ENCODE results near the gene HCFC2.
"Not testable (repeated sequence)": the region's sequence is repeated elsewhere in the genome, so short reads cannot be mapped to it uniquely, and the experiment has no call there.

HCFC2 gene

GRCh38 chr12:104064031-104064841 is at the start of gene HCFC2:
Gene HCFC2, plus strand, starts transcription at chr12:104064531. Its CDS starts 30 bp downstream, at chr12:104064561.
- H3K9ac ChIP-seq (ENCODE audit: low read depth, low read length), result peak within 1 kb of the TSS; percentile 92
- no peaks in the 10 kb centered on the region for H3K4me1 ChIP-seq (ENCODE audit: insufficient read depth, low read length)
- H3K36me3 ChIP-seq (ENCODE audit: insufficient read depth, low read length), result no peaks in the 10 kb centered on the region
- H3K9me3 ChIP-seq (ENCODE audit: control insufficient read depth, insufficient read depth, low read length), result no peaks in the 10 kb centered on the region

DNA sequence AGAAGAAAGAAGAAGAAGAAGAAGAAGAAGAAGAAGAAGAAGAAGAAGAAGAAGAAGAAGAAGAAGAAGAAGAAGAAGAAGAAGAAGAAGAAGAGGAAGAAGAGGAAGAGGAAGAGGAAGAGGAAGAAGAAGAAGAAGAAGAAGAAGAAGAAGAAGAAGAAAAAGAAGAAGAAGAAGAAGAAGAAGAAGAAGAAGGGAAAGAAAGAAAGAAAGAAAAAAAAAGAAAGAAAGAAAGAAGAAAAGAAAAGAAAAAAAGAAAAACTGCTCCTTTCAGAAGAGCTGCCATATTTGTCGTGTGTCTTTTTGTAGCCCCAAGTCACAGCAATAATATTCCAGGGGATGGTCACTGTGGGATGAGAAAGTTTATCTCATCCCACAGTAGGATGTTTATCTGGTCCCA is 42.5 kb upstream of the HCFC2 start:
- not testable (repeated sequence) for H3K4me1 ChIP-seq (ENCODE audit: insufficient read depth, low read length); H3K9ac ChIP-seq (ENCODE audit: low read depth, low read length); H3K36me3 ChIP-seq (ENCODE audit: insufficient read depth, low read length)
- H3K9me3 ChIP-seq (ENCODE audit: control insufficient read depth, insufficient read depth, low read length), result peaks cover 11% of the 10 kb centered on the region

GRCh38 chr12:104022786-104023185 is 41.5 kb upstream of the HCFC2 start:
- no peak overlapping the region for H3K9ac ChIP-seq (ENCODE audit: low read depth, low read length)
- H3K36me3 ChIP-seq (ENCODE audit: insufficient read depth, low read length), result no peaks in the 10 kb centered on the region
- no peaks in the 10 kb centered on the region for H3K4me1 ChIP-seq (ENCODE audit: insufficient read depth, low read length)
- peaks cover 11% of the 10 kb centered on the region for H3K9me3 ChIP-seq (ENCODE audit: control insufficient read depth, insufficient read depth, low read length)

DNA sequence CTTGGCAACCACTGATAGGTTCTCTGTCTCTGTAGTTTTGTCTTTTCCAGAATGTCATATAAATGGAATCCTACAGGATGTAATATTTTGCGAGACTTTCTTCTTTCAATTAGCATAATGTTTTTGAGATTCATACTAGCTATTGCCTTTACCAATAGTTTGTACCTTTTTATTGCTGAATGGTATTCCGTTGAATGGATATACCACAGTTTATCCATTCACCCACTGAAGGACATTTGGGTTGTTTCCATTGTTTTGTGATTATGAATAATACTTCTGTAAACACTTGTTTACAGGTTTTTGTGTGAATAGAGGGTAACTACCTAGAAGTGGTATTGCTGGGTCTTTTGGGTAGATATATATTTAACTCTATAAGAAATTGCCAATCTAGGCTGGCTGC is 40.6 kb upstream of the HCFC2 start:
- Histone ChIP-seq H3K9me3 (ENCODE audit: control insufficient read depth, insufficient read depth, low read length) (peaks cover 11% of the 10 kb centered on the region), H3K9ac (ENCODE audit: low read depth, low read length) (no peak overlapping the region), H3K4me1 (ENCODE audit: insufficient read depth, low read length) (no peaks in the 10 kb centered on the region), H3K36me3 (ENCODE audit: insufficient read depth, low read length) (no peaks in the 10 kb centered on the region)

DNA sequence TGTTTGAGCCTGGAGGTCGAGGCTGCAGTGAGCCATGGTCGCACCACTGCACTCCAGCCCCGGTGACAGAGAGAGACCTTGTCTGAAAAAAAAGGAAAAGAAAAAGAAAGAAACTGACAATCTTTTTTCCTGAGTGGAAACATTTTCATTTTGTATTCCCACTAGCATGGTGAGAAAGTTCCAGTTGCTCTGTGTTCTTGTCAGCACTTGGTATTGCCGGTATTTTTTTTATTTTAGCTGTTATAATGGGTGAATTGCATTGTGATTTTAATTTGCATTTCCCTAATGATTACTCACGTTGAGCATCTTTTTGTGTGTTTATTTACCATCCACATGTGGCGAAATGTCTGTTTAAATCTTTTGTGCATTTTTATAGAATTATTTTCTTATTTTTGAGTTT is 40.0 kb upstream of the HCFC2 start:
- Histone ChIP-seq H3K4me1 (ENCODE audit: insufficient read depth, low read length) (no peaks in the 10 kb centered on the region), H3K9me3 (ENCODE audit: control insufficient read depth, insufficient read depth, low read length) (peaks cover 11% of the 10 kb centered on the region), H3K9ac (ENCODE audit: low read depth, low read length) (no peak overlapping the region), H3K36me3 (ENCODE audit: insufficient read depth, low read length) (no peaks in the 10 kb centered on the region)

GRCh38 chr12:104025771-104026170 is 38.6 kb upstream of the HCFC2 start:
- no peak overlapping the region for H3K9ac ChIP-seq (ENCODE audit: low read depth, low read length)
- H3K4me1 ChIP-seq (ENCODE audit: insufficient read depth, low read length), result no peaks in the 10 kb centered on the region
- H3K36me3 ChIP-seq (ENCODE audit: insufficient read depth, low read length), result no peaks in the 10 kb centered on the region
- peaks cover 11% of the 10 kb centered on the region for H3K9me3 ChIP-seq (ENCODE audit: control insufficient read depth, insufficient read depth, low read length)

DNA sequence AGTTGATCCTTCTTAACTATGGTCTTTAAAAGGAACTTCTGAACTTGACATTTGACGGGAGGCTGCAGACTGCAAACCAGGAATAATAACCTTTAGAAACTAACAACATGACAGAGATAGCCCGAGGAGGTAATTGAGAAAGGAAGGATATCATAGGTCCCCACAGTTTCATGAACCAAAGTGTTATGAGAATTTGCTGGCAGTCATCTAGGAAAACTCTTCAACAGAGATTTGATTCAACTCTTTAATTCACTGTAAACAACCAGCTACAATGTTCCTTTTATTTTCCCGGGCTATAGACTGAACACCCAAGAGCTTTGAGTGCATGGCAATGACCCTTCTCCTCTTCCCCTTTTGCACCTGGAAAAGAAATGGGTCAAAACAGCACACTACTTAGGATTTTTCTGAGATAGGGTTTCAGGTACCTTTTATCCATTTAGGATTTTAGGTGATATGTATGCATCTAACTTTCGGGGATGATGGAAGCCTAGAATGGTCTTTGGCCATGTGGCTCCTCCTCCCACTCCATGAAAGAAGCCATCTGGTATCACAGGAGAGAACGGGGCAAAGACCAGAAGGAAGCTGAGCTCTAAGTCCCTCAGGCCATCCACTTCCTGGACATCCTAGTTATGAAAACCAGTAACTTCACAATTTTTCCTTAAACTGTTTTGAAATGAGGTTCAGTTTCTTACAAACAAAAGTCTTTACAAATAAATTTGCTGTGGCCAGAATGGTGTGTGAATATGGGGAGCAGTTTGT is 37.3 kb upstream of the HCFC2 start:
- no peaks in the 10 kb centered on the region for H3K36me3 ChIP-seq (ENCODE audit: insufficient read depth, low read length)

DNA sequence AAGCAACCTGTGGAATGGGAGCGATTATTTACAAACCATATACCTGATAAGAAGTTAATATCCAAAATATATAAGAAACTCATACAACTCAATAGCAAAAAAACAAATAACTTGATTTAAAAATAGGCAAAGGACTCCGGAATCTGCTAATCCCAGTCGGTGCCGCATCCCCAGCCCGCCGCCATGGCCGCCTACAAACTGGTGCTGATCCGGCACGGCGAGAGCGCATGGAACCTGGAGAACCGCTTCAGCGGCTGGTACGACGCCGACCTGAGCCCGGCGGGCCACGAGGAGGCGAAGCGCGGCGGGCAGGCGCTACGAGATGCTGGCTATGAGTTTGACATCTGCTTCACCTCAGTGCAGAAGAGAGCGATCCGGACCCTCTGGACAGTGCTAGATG is 33.7 kb upstream of the HCFC2 start:
- not testable (repeated sequence) for H3K9ac ChIP-seq (ENCODE audit: low read depth, low read length); H3K9me3 ChIP-seq (ENCODE audit: control insufficient read depth, insufficient read depth, low read length); H3K36me3 ChIP-seq (ENCODE audit: insufficient read depth, low read length); H3K4me1 ChIP-seq (ENCODE audit: insufficient read depth, low read length)

More for the DNA sequence above, 37.3 kb upstream of the HCFC2 start:
- Histone ChIP-seq H3K9me3 (ENCODE audit: control insufficient read depth, insufficient read depth, low read length) (peaks cover 11% of the 10 kb centered on the region), H3K9ac (ENCODE audit: low read depth, low read length) (no peak overlapping the region), H3K4me1 (ENCODE audit: insufficient read depth, low read length) (no peaks in the 10 kb centered on the region)

GRCh38 chr12:104036143-104036542 is 28.2 kb upstream of the HCFC2 start:
- H3K9ac ChIP-seq (ENCODE audit: low read depth, low read length); H3K4me1 ChIP-seq (ENCODE audit: insufficient read depth, low read length); H3K9me3 ChIP-seq (ENCODE audit: control insufficient read depth, insufficient read depth, low read length); H3K36me3 ChIP-seq (ENCODE audit: insufficient read depth, low read length): not testable (repeated sequence)

- H3K36me3 ChIP-seq (ENCODE audit: insufficient read depth, low read length); H3K4me1 ChIP-seq (ENCODE audit: insufficient read depth, low read length); H3K9me3 ChIP-seq (ENCODE audit: control insufficient read depth, insufficient read depth, low read length); H3K9ac ChIP-seq (ENCODE audit: low read depth, low read length): not testable (repeated sequence)
Measured at GRCh38 chr12:104039769-104040168, 24.6 kb upstream of the HCFC2 start.

GRCh38 chr12:104042580-104042979 is 21.8 kb upstream of the HCFC2 start:
- Histone ChIP-seq H3K4me1 (ENCODE audit: insufficient read depth, low read length) (no peaks in the 10 kb centered on the region), H3K9ac (ENCODE audit: low read depth, low read length) (no peak overlapping the region), H3K9me3 (ENCODE audit: control insufficient read depth, insufficient read depth, low read length) (no peaks in the 10 kb centered on the region)

GRCh38 chr12:104044158-104044557 is 20.2 kb upstream of the HCFC2 start:
- no peaks in the 10 kb centered on the region for H3K4me1 ChIP-seq (ENCODE audit: insufficient read depth, low read length)
- no peaks in the 10 kb centered on the region for H3K9me3 ChIP-seq (ENCODE audit: control insufficient read depth, insufficient read depth, low read length)
- H3K36me3 ChIP-seq (ENCODE audit: insufficient read depth, low read length), result no peaks in the 10 kb centered on the region
- no peak overlapping the region for H3K9ac ChIP-seq (ENCODE audit: low read depth, low read length)

More at GRCh38 chr12:104042580-104042979, 21.8 kb upstream of the HCFC2 start:
- no peaks in the 10 kb centered on the region for H3K36me3 ChIP-seq (ENCODE audit: insufficient read depth, low read length)

DNA sequence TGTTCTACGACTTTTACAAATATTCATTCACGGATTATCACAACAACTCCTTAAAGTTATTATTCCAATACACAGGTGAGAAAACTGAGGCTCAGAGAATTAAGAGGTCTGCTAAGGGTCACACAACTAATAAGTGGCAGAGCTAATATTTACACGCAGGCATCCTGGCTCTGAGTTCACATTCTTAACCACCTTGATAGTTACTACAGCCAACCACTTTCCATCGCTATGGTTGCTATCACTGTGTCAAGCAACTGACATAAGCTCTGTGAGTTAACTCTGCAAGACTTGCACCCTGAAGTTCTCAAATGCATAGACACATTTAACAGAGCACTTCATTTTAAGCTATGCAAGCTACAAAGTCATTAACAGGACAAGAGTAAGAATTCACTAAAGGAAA is 18.0 kb upstream of the HCFC2 start:
- H3K4me1 ChIP-seq (ENCODE audit: insufficient read depth, low read length), result no peaks in the 10 kb centered on the region
- no peaks in the 10 kb centered on the region for H3K36me3 ChIP-seq (ENCODE audit: insufficient read depth, low read length)
- no peak overlapping the region for H3K9ac ChIP-seq (ENCODE audit: low read depth, low read length)
- no peaks in the 10 kb centered on the region for H3K9me3 ChIP-seq (ENCODE audit: control insufficient read depth, insufficient read depth, low read length)

DNA sequence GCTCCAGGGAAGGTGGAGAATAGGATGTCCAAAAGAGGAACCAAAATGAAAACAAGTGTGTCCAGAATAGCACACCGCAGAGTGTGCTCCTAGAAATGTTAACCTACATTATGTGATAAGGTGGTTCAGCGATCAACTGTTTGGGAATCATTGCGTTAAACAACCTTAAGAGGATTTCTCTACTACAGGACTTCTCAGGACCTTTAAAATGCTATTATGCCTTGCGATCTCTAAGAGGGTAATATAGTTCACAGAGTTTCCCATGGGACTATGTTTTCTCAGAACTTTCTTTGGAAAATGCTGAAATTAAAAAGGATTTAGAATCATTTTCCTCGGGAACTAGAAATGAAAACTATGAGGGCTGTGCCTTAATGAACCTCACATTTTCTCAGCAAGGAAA is 16.2 kb upstream of the HCFC2 start:
- no peaks in the 10 kb centered on the region for H3K36me3 ChIP-seq (ENCODE audit: insufficient read depth, low read length)
- no peaks in the 10 kb centered on the region for H3K9me3 ChIP-seq (ENCODE audit: control insufficient read depth, insufficient read depth, low read length)
- no peak overlapping the region for H3K9ac ChIP-seq (ENCODE audit: low read depth, low read length)
- no peaks in the 10 kb centered on the region for H3K4me1 ChIP-seq (ENCODE audit: insufficient read depth, low read length)

DNA sequence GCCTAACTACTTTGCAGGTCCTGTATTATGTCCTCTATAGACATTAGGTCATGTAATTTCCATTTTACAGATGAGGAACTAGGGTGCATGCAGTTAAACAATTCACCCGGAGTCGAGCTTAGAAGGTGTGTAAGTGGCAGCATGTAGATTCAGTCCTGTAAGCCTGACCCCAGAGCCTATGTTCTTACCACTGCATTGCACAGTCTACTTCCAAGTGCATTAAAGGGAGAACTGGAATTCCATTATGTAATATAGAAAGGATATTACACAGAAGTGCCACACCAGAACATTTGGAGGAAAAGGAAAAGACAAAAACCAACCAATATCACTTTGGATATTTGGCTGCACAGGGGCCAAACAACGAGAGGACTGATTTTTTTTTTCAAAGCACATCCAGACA is 15.5 kb upstream of the HCFC2 start:
- Histone ChIP-seq H3K9me3 (ENCODE audit: control insufficient read depth, insufficient read depth, low read length) (no peaks in the 10 kb centered on the region), H3K9ac (ENCODE audit: low read depth, low read length) (no peak overlapping the region), H3K4me1 (ENCODE audit: insufficient read depth, low read length) (no peaks in the 10 kb centered on the region), H3K36me3 (ENCODE audit: insufficient read depth, low read length) (no peaks in the 10 kb centered on the region)

Measured in ES-I3 (cell line).